GM12874 (cell line): ENCODE measurements around the gene TNS2.
A peak's percentile ranks its signal among the peaks of the same experiment; 100 is the strongest.

Source experiments
- TF ChIP-seq, protein P1 (sequence below): IDR thresholded peaks from 2 replicates; pipeline ENCODE4 v1.5.1; 2011; ENCODE audit warnings: low read depth, mild to moderate bottlenecking, control low read depth, low read length, moderate library complexity; ENCODE audit not compliant: insufficient read depth

TNS2 gene

DNA sequence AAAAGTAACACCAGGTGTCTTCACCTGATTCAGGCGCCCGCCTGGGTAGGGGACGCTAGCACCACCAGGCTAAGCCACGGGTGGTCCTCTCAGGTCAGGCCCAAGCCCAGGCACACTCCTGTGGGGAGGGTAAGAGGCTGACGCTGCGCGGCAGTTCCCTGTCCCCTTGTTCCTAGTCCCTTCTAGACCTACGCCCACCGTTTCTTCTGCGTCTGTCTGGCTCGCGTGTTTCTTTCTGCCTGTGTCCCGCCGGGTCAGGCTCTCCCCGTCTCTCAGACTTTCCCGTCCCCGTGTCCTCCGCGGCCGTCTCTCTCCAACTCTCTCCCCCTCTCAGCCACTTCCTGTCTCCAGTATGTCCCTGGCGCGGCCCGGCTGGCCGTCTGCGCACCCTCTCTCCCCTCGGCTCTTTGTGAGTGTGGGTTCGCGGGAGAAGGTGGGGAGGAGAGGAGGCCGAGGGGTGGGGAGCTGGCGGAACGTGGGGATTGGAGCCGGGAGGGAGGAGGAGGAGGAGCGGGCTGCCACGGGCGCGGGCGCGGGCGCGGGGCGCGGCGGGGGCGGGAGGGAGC is 3.1 kb upstream of the TNS2 start:
- TF ChIP-seq, protein P1, sequence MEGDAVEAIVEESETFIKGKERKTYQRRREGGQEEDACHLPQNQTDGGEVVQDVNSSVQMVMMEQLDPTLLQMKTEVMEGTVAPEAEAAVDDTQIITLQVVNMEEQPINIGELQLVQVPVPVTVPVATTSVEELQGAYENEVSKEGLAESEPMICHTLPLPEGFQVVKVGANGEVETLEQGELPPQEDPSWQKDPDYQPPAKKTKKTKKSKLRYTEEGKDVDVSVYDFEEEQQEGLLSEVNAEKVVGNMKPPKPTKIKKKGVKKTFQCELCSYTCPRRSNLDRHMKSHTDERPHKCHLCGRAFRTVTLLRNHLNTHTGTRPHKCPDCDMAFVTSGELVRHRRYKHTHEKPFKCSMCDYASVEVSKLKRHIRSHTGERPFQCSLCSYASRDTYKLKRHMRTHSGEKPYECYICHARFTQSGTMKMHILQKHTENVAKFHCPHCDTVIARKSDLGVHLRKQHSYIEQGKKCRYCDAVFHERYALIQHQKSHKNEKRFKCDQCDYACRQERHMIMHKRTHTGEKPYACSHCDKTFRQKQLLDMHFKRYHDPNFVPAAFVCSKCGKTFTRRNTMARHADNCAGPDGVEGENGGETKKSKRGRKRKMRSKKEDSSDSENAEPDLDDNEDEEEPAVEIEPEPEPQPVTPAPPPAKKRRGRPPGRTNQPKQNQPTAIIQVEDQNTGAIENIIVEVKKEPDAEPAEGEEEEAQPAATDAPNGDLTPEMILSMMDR = no peak

DNA sequence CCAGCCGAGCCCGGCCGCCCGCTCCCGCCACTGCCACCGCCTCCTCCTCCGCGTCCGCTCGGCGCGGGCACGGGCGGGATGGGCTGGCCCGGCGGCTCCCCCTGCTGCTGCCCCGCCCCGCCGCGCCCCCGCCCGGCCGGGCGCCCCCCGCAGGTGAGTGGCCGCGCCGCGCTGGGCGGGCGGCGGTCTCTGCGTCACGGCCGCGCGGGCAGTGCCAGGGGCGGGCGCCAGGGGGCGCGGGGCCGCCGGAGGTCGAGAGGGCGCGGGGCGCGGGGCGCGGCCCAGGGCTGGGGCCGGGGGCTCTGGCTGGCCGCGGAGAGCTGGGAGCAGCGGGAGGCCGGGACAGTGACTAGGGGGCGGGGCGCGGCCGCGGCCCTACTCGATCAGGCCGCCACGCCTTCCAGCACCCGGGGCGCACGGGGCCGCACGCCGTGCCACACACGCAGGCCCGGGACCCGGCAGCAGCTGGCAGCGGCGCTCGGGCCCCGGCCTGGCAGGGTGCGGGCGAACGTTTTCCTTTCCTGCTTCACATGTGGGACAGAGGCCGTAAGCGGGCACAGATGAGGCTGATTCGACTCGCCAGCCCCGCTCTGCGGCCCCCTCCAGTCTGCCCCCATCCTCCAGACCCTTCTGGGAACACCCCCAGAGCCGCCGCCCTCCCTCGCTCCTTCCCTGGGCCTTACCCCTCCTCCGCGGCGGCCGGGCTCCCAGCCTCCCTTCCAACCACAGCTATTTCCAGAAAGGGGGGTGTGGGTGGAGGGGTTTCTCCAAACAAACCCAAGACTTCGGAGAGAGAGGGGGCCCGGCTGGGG is 2.4 kb upstream of the TNS2 start:
- TF ChIP-seq, protein P1 = peak; percentile 51

DNA sequence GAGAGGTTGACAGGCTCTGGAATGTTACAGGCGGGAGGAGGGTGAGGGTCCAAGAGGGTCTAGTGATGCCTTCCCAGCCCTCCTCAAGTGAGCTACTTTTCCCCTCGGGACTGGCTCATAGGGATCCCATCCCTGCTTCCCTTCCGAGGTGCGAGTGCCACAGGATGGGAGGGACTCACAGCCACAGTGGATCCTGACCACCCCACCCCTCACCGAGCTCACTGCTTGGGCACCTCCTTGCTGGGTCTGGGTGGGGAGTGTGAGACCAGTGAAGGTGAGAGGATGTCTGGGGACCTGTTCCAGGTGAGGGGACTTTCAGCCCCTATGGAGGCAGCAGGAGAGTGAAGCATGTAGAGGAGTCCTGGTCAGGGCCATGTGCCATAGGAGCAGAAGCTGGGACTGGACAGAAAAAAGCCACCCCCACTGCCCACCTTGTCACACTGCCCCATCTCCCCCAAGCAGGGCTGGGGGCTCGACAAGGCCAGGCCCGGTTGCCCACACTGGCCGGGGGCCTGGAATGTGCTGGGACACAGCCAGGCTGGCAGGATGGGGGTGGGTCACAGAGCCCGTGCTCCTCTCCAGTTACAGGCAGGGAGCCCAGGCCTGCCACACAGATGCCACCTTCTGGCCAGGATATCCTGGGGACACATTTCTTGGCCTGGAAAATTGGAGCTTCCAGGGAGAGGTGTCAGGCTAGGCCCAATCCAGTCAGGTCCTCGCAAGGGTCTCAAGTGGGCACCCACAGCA is 1.7 kb upstream of the TNS2 start:
- TF ChIP-seq, protein P1 = no peak

DNA sequence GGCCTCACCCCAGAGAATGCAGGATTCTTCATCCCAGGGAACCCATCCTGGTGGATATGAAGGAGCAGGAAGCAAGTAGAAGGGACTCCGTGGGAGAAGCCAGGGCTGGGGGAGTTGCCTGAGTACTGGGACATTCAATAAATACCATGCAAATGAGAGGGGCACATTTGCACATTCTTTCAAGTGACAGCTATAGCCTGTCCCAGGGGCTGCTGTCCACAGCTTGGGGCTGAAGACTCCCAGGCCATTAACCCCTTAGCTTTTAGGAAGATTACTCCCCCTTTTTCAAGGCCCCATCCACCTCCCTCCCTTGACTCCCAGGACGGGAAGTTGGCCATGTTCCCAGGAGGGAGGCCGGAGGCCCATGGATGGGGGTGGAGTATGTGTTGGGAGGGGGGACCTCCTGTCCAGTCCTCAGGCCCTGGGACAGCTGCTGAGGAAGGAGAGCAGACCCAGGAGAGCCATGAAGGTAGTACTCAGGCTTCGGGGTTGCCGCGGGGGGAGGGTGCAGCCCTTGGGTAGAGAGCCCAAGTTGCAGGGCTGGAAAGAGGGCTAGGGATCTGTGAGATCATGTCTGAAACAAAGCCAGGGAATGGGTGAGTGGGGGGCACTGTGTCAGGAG is 974 bp upstream of the TNS2 start:
- TF ChIP-seq, protein P1 = no peak

DNA sequence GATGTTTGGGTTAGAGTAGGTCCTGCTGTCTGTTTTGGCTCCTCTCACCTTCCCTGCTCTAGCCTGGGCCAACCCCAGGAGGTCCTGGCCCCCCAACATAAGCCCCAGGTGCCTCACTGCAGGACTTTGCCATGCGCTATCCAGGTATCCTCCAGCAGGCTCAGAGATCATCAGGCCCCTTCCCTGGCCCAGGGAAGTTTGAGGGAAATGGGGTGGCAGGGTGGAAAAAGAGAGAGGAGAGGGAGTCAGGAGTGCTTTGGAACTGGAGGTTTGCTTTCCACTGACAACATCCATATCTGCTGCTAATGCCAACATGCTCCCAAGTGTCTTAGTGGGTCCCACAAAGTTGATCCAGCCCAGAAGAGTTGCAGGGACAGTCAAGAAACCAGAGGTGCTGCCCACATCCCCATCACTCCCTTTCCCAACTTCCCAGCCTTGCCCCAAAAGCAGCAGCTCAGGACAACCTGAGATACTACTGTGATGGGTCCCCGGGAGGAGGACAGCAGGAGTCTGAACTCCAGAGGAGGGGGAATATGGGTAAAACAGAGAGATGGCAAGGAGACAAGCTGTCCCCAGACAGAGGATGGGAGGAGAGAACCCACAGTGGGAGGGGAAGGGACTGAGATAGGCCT is 677 bp downstream of the TNS2 start:
- TF ChIP-seq, protein P1 = no peak

DNA sequence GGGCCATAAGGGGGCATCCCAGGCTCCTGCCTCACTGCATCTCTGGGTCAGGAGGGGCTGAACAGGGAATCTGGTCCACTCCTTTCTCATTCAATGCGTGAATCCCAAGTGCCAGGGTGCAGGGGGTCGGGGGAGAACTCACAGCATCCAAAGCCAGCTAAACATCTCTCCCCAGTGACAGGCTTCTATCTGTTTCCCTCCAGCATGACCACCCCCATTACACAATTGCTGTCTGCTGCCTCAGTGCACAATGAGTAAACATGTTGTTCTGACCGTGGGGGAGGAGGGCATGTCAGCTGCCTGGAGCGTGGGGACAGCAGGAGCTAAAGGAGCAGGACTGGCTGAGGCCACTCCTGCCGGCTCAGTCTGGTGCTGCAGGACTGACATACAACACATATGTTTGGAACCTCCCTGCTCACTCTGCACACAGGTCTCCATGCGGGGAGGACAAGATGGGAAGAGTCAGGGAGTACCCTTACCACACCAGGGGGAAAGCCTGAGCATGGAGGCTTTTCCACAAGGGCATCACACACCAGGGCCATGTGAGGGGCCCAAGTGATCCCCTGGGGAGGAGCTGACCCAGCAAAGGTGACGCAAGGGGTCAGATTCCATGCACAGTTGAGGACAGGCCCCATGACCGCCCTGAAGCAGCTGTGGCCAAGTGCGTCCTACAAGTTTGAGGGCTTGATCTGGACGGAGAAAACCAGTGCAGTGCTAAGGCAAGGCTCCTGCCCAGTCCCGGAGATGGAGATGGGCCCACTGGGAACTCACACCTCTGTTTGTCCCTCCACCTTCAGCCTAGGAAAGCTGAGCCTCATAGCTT is 1.4 kb downstream of the TNS2 start:
- TF ChIP-seq, protein P1 = no peak
